ENCODE data around the gene LIMCH1.

The LIMCH1 gene

DNA sequence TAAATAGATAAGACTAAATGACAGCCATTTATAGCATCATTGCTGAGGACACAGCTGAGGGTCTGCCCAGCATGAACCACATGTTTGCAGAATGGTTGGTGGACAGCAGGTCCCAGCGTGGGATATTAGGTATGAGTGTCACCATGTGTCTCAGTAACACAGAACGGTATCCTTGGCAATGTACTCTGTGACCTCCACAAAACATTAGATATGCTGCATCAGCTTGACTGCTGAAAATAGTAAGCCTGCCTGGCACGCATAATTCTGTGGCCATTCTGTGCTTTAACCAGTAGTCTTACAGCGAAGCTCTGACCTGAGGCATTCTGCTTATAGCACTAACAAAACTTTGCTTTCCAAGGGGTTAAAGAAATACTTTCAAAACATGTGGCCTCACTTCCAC lies 32.0 kb downstream of the LIMCH1 start:
- DNase-seq, result no peak

DNA sequence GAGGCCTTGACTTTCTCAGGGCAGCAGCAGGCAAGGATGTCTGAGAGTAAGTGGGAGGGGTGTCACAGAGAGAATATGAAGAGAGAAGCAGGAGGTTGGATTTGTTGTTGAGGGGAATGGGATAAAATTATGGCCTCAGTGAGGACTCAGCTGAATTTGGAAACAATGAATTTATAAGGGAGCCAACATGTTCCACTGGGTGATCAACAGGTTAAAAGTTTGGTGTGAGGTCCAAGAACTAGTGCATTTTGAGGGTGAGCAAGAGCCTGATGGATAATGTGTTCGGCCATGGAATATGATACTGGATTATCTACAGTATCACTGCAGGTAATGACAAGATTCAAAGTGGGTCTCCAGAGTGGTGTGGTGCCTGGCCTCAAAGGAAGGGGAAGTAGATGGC lies 33.5 kb downstream of the LIMCH1 start:
- DNase-seq, result no peak

- DNase-seq, result no peak
Measured at GRCh38 chr4:41572516-41572915, 34.6 kb downstream of the LIMCH1 start.

DNA sequence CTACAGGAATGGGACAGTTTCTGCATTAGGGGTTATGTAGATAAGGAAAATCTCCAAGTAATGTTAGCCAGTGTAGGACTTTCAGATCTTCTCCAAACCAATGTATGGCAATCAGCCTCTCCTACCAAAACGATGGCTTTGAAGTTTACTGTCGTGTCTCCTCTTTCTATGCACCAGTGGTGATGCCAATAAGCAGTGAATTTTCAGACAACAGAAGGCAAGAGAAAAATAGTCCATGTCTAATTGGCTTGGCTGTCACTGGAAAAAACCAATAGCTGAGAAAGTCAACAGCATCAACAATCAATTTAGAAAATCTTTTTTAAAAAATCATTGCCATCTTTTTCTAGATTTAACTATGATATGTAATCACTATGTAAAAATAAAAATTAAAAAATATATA lies 35.0 kb downstream of the LIMCH1 start:
- no peak for DNase-seq

- DNase-seq, result no peak
Measured at GRCh38 chr4:41573502-41574001, 35.6 kb downstream of the LIMCH1 start.

DNA sequence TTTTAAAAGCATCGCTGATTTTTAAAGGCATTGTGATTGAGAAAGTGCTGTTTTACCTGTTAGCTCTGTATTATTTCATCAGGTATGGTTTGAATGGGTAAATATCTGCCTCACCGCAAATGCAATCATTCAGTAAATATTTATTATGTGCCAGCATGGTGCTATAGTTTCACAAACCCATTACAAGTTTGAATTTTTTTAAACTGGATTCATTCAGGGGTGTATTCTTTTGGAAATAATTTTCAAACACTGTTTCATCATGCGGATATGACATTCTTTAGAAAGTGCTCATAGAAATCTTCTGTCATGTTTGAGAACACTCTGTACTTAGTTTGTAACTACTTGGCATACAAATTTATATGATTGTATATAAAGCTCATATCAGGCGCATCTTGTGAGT lies 37.2 kb downstream of the LIMCH1 start:
- DNase-seq, result no peak

DNA sequence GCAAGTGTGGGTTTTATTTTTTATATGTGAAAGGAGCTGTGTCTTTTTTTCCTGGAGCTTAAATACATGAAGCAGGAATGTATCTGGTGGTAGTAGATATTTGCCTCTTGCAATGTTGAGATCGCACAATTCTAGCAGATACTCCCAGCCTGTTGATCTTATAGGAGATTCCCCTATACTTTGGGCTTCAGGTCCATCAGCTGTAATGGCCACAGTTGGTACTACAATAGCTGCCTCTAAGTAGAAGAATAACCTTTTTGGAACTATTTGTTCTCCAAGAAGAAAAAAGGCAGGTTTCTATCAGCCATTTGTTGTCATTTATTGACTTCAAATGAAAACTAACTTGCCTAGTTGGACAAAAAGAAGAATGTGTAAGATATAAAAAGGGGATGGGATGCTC lies 37.7 kb downstream of the LIMCH1 start:
- DNase-seq, result no peak

DNA sequence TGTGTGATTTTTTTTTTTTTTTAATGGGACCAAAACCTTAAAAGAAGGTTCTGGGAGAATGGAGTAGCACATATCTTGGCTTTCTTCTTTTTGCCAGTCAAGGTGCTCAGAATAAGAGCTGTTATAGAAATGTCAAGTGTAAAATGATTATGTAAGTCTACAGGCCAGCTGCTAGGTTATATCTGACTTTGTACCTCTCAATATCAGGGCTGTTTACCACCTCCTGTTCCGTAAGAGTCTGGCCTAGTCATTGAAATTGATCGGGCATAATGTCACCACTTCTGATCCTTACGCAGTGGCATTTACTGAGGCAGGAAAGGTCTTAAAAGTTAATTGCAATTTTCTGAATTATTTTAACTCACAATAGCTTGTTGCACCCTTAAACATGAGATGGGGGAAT lies 41.1 kb downstream of the LIMCH1 start:
- no peak for DNase-seq

DNA sequence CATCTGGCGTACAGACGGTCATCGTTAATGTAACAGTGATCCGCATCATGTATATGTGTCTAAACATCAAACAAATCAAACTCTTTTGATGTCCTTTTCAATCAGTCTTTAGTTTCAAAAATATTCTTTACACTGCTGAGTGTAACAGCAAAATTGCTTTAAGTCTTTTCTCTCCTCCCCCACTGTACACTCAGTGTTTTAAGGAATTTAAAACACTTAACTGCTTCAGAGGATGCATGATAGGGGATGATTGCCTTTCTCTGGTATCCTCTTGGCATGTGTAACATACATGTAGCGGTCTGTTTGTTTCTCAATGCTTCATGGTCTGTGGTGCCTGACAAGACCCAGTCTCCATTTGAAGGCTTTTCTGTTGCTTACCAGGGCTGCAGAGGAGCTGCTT lies 41.6 kb downstream of the LIMCH1 start:
- DNase-seq, result no peak

- no peak for DNase-seq
Measured at GRCh38 chr4:41580007-41580406, 42.0 kb downstream of the LIMCH1 start.

DNA sequence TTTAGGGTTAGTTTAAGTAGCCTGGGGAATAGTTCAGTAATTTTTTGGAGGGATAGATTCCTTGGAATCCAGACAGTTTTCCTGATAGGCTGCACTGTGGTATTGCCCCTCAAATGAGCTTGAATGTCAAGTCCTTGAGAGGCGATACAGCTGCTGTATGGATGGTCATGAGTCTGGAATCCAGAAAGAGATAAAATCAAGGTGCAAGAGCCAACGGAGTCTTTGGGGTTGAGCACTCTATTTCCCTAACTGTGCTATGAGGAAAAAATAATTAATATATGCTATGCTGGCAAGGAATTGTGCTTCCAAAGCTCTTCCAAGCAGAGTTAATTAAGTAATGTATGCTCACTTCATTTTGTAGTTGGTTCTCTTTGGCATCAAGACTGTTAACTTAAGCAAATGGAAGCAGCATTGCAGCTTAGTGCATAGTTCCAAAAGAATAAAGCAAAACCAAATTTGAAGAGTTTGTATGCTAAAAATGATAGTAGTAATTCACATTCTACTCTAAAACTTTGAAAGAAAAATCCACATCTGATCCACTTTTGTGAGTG lies 48.8 kb downstream of the LIMCH1 start:
- DNase-seq, result no peak

DNA sequence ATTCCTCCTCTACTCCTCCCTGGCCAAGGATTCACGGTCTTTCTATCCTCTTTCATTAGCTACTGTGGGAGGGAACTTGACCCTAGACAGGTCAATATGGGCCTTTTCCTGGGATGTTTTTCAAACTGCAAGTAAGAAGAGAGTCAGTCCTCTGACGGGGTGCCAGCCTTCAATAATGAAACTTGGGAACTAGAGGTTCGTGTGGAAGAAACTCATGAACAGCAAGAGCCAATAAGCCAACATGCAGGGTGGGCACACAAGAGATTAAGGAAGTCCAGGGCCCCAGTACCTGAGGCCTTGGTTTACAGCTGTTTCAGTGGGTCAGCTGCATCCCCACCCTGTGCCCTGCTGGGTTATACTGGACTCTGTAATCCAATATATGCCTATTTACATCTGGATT lies 49.3 kb downstream of the LIMCH1 start:
- DNase-seq, result no peak

DNA sequence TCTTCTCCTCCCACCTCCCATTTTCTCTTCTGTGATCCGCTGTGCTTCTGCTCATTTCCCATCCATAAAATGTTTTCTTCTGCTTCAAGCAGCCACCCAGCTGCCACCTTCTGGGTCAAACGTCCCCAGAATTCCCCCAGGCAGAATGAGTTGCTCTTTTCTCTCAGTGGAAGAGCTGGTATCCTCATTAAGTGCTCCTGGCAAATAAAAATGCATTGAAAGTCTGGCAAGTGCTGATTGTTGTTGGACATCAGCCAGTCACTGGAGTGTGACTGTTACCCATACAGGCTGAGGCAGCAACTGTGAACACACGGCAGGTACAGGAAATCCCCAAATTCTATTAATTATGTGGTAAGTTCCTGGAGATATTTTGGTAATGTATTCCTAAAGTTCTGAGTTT lies 52.6 kb downstream of the LIMCH1 start:
- no peak for DNase-seq

DNA sequence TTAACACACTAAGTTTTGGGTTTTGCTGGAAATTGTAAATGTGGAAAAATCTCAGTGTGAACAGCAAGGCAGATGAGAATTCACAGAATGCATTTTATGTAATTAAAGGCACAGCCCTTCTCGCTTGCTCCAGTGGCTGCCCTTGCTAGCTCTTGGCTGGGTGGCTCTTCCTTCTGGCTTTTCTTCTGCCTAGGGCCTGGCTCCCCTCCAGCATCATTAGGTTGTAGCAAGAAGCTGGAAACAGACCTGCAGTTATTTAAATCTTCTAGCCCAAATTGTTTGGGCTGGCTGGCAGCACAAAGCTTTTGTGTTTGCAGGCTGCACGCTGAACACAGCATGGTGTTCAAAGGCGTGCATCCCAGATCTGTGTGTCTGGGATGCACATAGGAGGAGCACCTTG lies 56.5 kb downstream of the LIMCH1 start:
- no peak for DNase-seq

DNA sequence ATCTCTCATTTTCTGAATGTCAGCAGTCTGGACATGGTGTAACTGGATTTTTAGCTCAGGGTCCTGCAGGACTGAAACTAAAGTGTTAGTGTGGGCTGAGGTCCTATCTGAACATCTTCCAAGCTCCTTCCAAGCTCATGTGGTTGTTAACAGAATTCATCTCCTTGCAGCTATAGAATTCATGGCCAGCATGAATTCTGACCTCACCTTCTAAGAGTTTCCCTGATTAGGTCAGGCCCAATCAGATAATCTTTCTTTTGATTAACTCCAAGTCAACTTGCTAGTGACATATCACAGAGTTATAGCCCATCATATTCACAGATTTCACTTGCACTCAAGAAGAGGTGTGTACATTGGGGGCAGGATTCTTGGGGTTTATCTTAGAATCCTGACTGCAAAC lies 59.5 kb downstream of the LIMCH1 start:
- no peak for DNase-seq

DNA sequence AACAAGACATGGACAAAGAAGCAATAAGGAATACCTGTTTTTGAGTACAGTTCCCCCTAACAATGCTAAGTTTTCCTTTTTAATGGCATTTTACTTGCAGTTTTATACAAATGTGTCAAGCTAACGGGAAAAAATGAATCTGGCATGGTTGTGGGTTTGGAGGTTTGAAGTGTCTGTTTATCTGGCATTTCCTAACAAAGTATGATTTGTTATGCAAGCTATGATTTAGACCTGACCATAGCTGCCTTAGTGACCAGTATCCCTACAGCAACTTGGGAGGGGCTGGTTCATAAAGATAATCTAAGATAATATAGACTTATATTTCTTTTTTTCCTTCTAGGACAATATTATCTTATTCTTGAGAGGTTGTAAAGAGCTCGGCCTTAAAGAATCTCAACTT lies 60.6 kb downstream of the LIMCH1 start:
- no peak for DNase-seq

- no peak for DNase-seq
Measured at GRCh38 chr4:41599192-41599786, 61.3 kb downstream of the LIMCH1 start.

DNA sequence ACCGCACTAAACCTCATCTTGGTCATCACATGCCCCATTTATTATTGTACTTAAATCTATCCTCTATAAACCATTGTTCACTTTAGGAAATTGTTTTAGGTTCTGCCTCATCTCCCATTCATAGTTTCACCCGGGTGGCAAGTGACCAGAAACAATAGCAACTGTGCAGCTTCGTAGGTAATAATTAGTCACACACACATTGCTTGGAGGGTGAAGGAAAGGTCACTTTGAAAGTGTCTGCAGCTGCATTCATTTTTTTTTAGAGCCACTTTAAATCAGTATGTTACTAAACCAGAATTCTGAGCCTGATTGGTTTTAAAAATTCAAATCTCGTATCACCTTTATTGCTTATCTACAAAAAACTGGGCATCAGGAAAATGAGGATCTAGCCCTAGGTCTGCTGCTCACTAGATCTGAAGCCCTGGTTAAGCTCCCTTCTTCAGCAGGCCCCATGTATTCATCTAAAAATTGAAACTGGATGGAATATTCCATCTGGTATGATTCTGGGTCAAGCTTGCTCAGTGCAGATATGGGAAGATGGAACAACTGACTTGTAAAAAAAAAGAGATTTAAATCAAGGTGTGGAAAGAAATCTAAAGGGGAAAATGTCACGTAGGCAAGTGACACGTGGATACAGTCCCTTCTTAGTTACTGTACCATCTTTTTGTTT lies 62.4 kb downstream of the LIMCH1 start:
- no peak for DNase-seq

DNA sequence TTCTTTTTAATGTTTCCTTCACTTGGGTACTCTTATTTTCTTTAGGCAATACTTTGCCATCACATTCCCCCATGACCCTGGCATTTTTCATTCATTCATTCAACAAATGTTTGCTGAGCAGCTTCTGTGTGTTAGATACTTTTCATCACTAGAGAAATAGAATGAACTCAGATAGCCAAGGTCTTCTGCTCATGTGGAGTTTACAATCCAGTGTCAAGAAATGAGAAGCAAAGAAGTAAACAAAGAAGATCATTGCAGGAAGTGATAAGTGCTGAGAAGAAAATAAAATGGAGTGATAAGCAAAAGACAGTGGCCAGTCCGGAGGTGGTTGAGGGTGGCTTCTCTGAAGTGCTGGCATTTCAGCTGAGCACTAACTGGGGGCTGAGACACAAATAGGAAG lies 63.1 kb downstream of the LIMCH1 start:
- DNase-seq, result no peak

DNA sequence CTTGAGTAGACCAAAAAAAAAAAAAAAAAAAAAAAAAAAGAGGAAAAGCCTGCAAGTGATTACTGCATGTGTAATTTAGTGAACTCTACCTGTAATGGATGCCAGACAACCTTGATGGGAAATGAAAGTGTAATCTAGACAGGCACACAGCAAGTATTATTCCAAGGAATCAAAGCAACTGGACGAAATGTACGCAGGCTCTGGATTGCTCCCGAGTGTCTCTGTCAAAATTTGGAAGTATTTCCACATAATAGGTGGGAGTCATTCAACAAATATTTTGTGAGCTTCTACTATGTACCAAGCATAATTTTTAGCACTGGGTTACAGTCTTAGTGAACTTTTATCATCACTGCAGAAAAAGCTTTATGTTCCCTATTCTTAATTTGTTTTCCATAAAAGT lies 64.2 kb downstream of the LIMCH1 start:
- DNase-seq, result no peak

- no peak for DNase-seq
Measured at GRCh38 chr4:41602886-41603498, 65.0 kb downstream of the LIMCH1 start.

GRCh38 chr4:41609851-41610250 lies 71.9 kb downstream of the LIMCH1 start:
- DNase-seq, result no peak

DNA sequence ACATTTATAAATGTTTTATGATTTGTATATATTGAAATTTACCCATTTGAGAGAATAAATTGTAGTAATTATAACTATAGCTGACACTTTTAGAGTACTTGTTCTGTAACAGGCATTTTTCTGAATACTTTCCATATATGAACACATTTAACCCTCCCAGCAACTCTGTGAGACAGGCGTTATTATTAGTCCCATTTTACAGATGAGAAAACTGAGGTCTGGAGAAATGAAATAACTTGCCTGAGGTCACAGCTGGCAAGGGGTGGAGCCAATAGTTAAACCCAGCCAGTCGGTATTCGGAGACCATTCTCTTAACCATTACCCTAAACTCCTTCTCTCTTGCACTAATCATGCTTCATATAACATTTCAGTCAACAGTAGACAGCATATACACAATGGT lies 72.5 kb downstream of the LIMCH1 start:
- no peak for DNase-seq

DNA sequence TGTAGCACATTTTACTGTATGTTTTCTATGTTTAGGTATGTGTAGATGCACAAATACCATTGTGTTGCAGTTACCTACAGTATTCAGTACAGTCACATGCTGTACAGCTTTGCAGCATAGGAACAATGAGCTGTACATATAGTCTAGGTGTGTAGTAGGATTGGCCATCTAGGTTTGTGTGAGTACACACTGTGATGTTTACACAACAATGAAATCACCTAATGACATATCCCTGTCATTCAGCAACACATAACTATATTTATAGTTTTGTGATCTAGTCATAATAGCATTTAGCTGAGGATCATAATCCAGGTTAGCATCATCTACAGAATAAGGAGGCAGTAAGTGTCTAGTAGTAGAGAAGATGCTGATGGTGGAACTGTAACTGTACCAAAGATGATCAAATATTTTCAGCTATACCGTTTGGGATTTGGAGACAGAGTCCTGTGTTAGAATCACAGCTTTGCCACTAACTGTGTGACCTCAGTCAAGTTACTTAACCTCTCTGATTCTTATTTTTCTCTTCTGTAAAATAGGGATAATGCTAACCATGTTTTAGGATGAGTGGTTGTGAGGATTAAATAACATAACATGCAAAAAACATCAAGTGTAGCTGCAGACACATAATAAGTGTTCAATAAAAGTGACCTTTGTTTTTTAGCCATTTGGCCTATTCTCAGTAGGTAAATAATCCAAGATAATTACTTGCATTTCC lies 73.3 kb downstream of the LIMCH1 start:
- DNase-seq, result no peak
